ENCODE measurements around the gene CCDC107.

Gene CCDC107

GRCh38 chr9:35664531-35665470 is 6.7 kb downstream of the CCDC107 start, which contains the start of gene ARHGEF39:
ARHGEF39 (minus strand) TSS chr9:35665195; CDS start chr9:35665169, 26 bp downstream.
- DNase-seq, result peak; percentile 86

GRCh38 chr9:35665471-35665818 is 7.4 kb downstream of the CCDC107 start:
- no peak for DNase-seq

- peak; percentile 72 for DNase-seq
These were observed 8.0 kb downstream of the CCDC107 start for GRCh38 chr9:35666045-35666444.

GRCh38 chr9:35666549-35666948 is 8.5 kb downstream of the CCDC107 start:
- DNase-seq, result no peak

- no peak for DNase-seq
These were observed 9.8 kb downstream of the CCDC107 start for GRCh38 chr9:35667939-35668338.

GRCh38 chr9:35669331-35670145 is 11.4 kb downstream of the CCDC107 start:
- DNase-seq, result peak; percentile 76

GRCh38 chr9:35673132-35674024 is 15.3 kb downstream of the CCDC107 start, which contains the start of gene CA9:
CA9 (plus strand) TSS chr9:35673928; CDS start chr9:35673960, 32 bp downstream.
- peak; percentile 57 for DNase-seq

- DNase-seq, result no peak
These were observed 15.9 kb downstream of the CCDC107 start for GRCh38 chr9:35674025-35674361.

GRCh38 chr9:35675204-35675603 is 17.1 kb downstream of the CCDC107 start:
- no peak for DNase-seq

GRCh38 chr9:35675732-35676392 is 17.8 kb downstream of the CCDC107 start:
- DNase-seq, result no peak

- no peak for DNase-seq
These were observed 21.0 kb downstream of the CCDC107 start for GRCh38 chr9:35679091-35679490.

- no peak for DNase-seq
These were observed 21.8 kb downstream of the CCDC107 start for GRCh38 chr9:35679766-35680330.

- DNase-seq, result peak; percentile 54
These were observed 22.4 kb downstream of the CCDC107 start for GRCh38 chr9:35680331-35681105.

- DNase-seq, result peak; percentile 40
These were observed 23.4 kb downstream of the CCDC107 start for GRCh38 chr9:35681341-35682002.

GRCh38 chr9:35682051-35682450 is 24.0 kb downstream of the CCDC107 start:
- DNase-seq, result peak; percentile 46

GRCh38 chr9:35682520-35683315 is 24.6 kb downstream of the CCDC107 start:
- DNase-seq, result no peak

GRCh38 chr9:35683323-35683722 is 25.2 kb downstream of the CCDC107 start:
- no peak for DNase-seq

- DNase-seq, result no peak
These were observed 26.8 kb downstream of the CCDC107 start for GRCh38 chr9:35684921-35685320.

GRCh38 chr9:35685506-35685905 is 27.4 kb downstream of the CCDC107 start:
- no peak for DNase-seq

Measured in EL (cell line).